SW 1271 (cell line): ENCODE results near the gene ERICH6B.
A peak's percentile ranks its signal among the peaks of the same experiment; 100 is the strongest.

Source experiments
- DNase-seq, 2 experiments: peaks; one replicate each; lab custom pipeline; 2025; lab: John Stamatoyannopoulos, UW

Gene ERICH6B

GRCh38 chr13:45542391-45542790 is 73.1 kb downstream of the ERICH6B start:
- DNase-seq = no peak

GRCh38 chr13:45541806-45542205 is 73.7 kb downstream of the ERICH6B start:
- DNase-seq = no peak

GRCh38 chr13:45540864-45541263 is 74.7 kb downstream of the ERICH6B start:
- DNase-seq = no peak

- no peak for DNase-seq
These were observed 75.3 kb downstream of the ERICH6B start for GRCh38 chr13:45540195-45540594.

GRCh38 chr13:45538382-45538781 is 77.2 kb downstream of the ERICH6B start:
- no peak for DNase-seq

GRCh38 chr13:45537516-45537915 is 78.0 kb downstream of the ERICH6B start:
- DNase-seq = no peak

GRCh38 chr13:45536224-45536623 is 79.3 kb downstream of the ERICH6B start:
- no peak for DNase-seq

GRCh38 chr13:45534604-45535003 is 80.9 kb downstream of the ERICH6B start:
- DNase-seq = no peak

GRCh38 chr13:45529758-45530157 is 85.8 kb downstream of the ERICH6B start:
- no peak for DNase-seq

- DNase-seq = no peak
These were observed 87.7 kb downstream of the ERICH6B start for GRCh38 chr13:45527699-45528462.

- DNase-seq = no peak
These were observed 93.0 kb downstream of the ERICH6B start for GRCh38 chr13:45522571-45522970.

GRCh38 chr13:45521297-45521696 is 94.2 kb downstream of the ERICH6B start:
- no peak for DNase-seq

GRCh38 chr13:45519493-45519892 is 96.0 kb downstream of the ERICH6B start:
- no peak for DNase-seq

- no peak for DNase-seq
These were observed 96.9 kb downstream of the ERICH6B start for GRCh38 chr13:45518525-45519245.

GRCh38 chr13:45516757-45517156 is 98.8 kb downstream of the ERICH6B start:
- DNase-seq = no peak

GRCh38 chr13:45512098-45512496 is 103.4 kb downstream of the ERICH6B start:
- DNase-seq = peak in 1 of 2 experiments; percentile 24

- DNase-seq = peak; percentile 55 to 79
These were observed 104.0 kb downstream of the ERICH6B start for GRCh38 chr13:45511310-45512097.

GRCh38 chr13:45510672-45511071 is 104.9 kb downstream of the ERICH6B start:
- DNase-seq = no peak

- DNase-seq = no peak
These were observed 106.8 kb downstream of the ERICH6B start for GRCh38 chr13:45508776-45509175.

- DNase-seq = no peak
These were observed 108.7 kb downstream of the ERICH6B start for GRCh38 chr13:45506811-45507210.

- DNase-seq = no peak
These were observed 111.9 kb downstream of the ERICH6B start for GRCh38 chr13:45503658-45504057.

- DNase-seq = no peak
These were observed 114.4 kb downstream of the ERICH6B start for GRCh38 chr13:45501175-45501526.
